ENCODE measurements around the gene PJA2.
"Not testable (repeated sequence)": the region's sequence is repeated elsewhere in the genome, so short reads cannot be mapped to it uniquely, and the experiment has no call there.

PJA2 gene

DNA sequence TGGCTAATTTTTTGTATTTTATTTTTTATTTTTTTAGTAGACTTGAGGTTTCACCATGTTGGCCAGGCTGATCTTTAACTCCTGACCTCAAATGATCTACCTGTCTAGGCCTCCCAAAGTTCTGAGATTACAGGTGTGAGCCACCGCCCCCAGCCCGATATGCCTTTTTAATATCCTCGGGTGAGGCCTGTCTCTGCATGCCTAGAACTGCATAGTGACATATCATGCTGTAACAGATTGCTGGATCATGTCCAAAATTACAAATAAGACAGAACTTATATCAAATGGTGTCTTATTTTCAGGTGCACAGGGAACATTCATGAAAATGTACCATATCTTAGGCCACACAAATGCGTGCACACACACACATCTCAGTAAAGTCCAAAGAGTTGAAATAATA, 39.1 kb upstream of the PJA2 start:
- Histone ChIP-seq H3K27ac (ENCODE audit: low read depth, low read length) (no peak overlapping the region), H3K79me2 (ENCODE audit: insufficient read depth, low read length) (no peaks in the 10 kb centered on the region), H3K9me3 (ENCODE audit: insufficient read depth, low read length) (no peaks in the 10 kb centered on the region), H3K9me2 (replicated peaks; ENCODE audit: insufficient read depth, low read length) (no peaks in the 10 kb centered on the region), H2AFZ (ENCODE audit: low read depth, low read length, severe bottlenecking) (no peak overlapping the region), H3K4me2 (ENCODE audit: low read depth, low read length, poor library complexity, severe bottlenecking) (no peak overlapping the region), H3K4me3 (ENCODE audit: insufficient read depth, low read length, poor library complexity, severe bottlenecking) (no peak overlapping the region), H4K20me1 (ENCODE audit: low read depth, low read length) (no peaks in the 10 kb centered on the region), H3K27me3 (ENCODE audit: low read length) (no peaks in the 10 kb centered on the region), H3K9ac (ENCODE audit: low read length) (no peak overlapping the region), H3F3A (ENCODE audit: insufficient read depth) (0 out of 2 replicates have a peak, but pooled peaks cover 9% of the 10 kb centered on the region), H3K36me3 (ENCODE audit: low read length) (no peaks in the 10 kb centered on the region)
- TF ChIP-seq EZH2phosphoT487 (conservative IDR thresholded peaks at IDR 0.05; ENCODE audit: low read length): no peak
- TF ChIP-seq, protein P1, sequence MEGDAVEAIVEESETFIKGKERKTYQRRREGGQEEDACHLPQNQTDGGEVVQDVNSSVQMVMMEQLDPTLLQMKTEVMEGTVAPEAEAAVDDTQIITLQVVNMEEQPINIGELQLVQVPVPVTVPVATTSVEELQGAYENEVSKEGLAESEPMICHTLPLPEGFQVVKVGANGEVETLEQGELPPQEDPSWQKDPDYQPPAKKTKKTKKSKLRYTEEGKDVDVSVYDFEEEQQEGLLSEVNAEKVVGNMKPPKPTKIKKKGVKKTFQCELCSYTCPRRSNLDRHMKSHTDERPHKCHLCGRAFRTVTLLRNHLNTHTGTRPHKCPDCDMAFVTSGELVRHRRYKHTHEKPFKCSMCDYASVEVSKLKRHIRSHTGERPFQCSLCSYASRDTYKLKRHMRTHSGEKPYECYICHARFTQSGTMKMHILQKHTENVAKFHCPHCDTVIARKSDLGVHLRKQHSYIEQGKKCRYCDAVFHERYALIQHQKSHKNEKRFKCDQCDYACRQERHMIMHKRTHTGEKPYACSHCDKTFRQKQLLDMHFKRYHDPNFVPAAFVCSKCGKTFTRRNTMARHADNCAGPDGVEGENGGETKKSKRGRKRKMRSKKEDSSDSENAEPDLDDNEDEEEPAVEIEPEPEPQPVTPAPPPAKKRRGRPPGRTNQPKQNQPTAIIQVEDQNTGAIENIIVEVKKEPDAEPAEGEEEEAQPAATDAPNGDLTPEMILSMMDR (IDR thresholded peaks at IDR 0.05; ENCODE audit: insufficient read depth, low read length, poor library complexity, severe bottlenecking): no peak

DNA sequence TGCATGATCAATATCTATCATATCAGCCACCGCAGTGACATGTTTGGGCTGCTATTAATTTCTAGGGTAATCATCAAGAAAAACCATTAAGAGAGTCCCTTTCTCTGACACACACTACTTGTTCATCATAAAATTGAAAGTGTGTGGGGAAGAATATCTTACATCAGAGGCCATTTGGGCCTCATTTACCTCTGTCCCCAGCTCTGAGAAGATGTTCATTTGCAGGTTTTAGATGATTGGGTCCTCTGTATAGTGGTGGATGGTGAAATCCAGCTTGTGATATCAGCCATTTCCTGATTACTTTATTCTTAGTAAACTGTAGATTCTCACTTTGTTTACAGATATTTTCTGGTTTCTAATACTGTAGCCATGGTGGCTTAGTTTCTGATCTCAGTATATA, 29.8 kb upstream of the PJA2 start:
- no peak overlapping the region for H3K27ac ChIP-seq (ENCODE audit: low read depth, low read length)
- H2AFZ ChIP-seq (ENCODE audit: low read depth, low read length, severe bottlenecking): no peak overlapping the region
- no peak overlapping the region for H3K4me2 ChIP-seq (ENCODE audit: low read depth, low read length, poor library complexity, severe bottlenecking)
- H3K36me3 ChIP-seq (ENCODE audit: low read length): no peaks in the 10 kb centered on the region
- no peaks in the 10 kb centered on the region for H3K9me2 ChIP-seq (replicated peaks; ENCODE audit: insufficient read depth, low read length)
- no peaks in the 10 kb centered on the region for H3K79me2 ChIP-seq (ENCODE audit: insufficient read depth, low read length)
- H4K20me1 ChIP-seq (ENCODE audit: low read depth, low read length): no peaks in the 10 kb centered on the region
- no peaks in the 10 kb centered on the region for H3K27me3 ChIP-seq (ENCODE audit: low read length)
- H3F3A ChIP-seq (ENCODE audit: insufficient read depth): no peaks in the 10 kb centered on the region
- no peak for TF ChIP-seq EZH2phosphoT487 (conservative IDR thresholded peaks at IDR 0.05; ENCODE audit: low read length)
- TF ChIP-seq, protein P1 (IDR thresholded peaks at IDR 0.05; ENCODE audit: insufficient read depth, low read length, poor library complexity, severe bottlenecking): no peak
- no peak overlapping the region for H3K9ac ChIP-seq (ENCODE audit: low read length)
- H3K4me3 ChIP-seq (ENCODE audit: insufficient read depth, low read length, poor library complexity, severe bottlenecking): no peak overlapping the region
- H3K9me3 ChIP-seq (ENCODE audit: insufficient read depth, low read length): no peaks in the 10 kb centered on the region

DNA sequence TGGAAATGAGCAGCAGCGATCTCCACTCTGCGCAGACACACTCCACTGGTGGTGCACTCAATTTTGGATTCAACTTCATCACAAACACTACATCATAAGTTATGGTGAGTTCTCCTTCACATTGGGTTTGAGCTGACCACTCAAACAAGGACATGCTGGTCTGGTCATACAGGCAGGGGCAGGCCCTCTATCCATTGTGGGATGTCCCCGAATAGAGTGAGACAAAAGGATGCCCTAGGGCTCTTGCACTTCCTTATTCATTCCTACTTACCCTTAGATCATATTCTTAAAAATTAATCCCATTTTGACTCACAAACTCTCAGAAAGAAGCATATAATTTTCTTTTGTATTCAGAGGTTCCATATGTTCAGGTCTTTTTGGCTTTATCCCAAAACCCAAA, 16.3 kb upstream of the PJA2 start:
- Histone ChIP-seq H3K79me2 (ENCODE audit: insufficient read depth, low read length) (no peaks in the 10 kb centered on the region), H3K9me2 (replicated peaks; ENCODE audit: insufficient read depth, low read length) (no peaks in the 10 kb centered on the region), H3K9ac (ENCODE audit: low read length) (no peak overlapping the region), H4K20me1 (ENCODE audit: low read depth, low read length) (no peaks in the 10 kb centered on the region), H3K27me3 (ENCODE audit: low read length) (no peaks in the 10 kb centered on the region), H3K4me3 (ENCODE audit: insufficient read depth, low read length, poor library complexity, severe bottlenecking) (no peak overlapping the region), H3K36me3 (ENCODE audit: low read length) (no peaks in the 10 kb centered on the region), H3K4me2 (ENCODE audit: low read depth, low read length, poor library complexity, severe bottlenecking) (no peak overlapping the region), H3F3A (ENCODE audit: insufficient read depth) (no peaks in the 10 kb centered on the region), H2AFZ (ENCODE audit: low read depth, low read length, severe bottlenecking) (no peak overlapping the region), H3K27ac (ENCODE audit: low read depth, low read length) (no peak overlapping the region), H3K9me3 (ENCODE audit: insufficient read depth, low read length) (no peaks in the 10 kb centered on the region)
- no peak for TF ChIP-seq EZH2phosphoT487 (conservative IDR thresholded peaks at IDR 0.05; ENCODE audit: low read length)
- TF ChIP-seq, protein P1 (IDR thresholded peaks at IDR 0.05; ENCODE audit: insufficient read depth, low read length, poor library complexity, severe bottlenecking): no peak

GRCh38 chr5:109425521-109425920, 15.7 kb upstream of the PJA2 start:
- not testable (repeated sequence) for H3K4me2 ChIP-seq (ENCODE audit: low read depth, low read length, poor library complexity, severe bottlenecking); H3K79me2 ChIP-seq (ENCODE audit: insufficient read depth, low read length); H3K9ac ChIP-seq (ENCODE audit: low read length); H3K27me3 ChIP-seq (ENCODE audit: low read length); H4K20me1 ChIP-seq (ENCODE audit: low read depth, low read length); H3K36me3 ChIP-seq (ENCODE audit: low read length); H2AFZ ChIP-seq (ENCODE audit: low read depth, low read length, severe bottlenecking); H3K4me3 ChIP-seq (ENCODE audit: insufficient read depth, low read length, poor library complexity, severe bottlenecking); H3F3A ChIP-seq (ENCODE audit: insufficient read depth); H3K9me2 ChIP-seq (replicated peaks; ENCODE audit: insufficient read depth, low read length); H3K27ac ChIP-seq (ENCODE audit: low read depth, low read length); H3K9me3 ChIP-seq (ENCODE audit: insufficient read depth, low read length)

Measured in SU-DHL-6 (cell line).